ENCODE results near the gene COLEC12.
"Not testable (repeated sequence)": the region's sequence is repeated elsewhere in the genome, so short reads cannot be mapped to it uniquely, and the experiment has no call there.

The COLEC12 gene

GRCh38 chr18:415047-415446, 85.5 kb downstream of the COLEC12 start:
- no peak for DNase-seq (ENCODE audit: low read depth in 2 of 2)

GRCh38 chr18:413233-413632, 87.3 kb downstream of the COLEC12 start:
- DNase-seq (ENCODE audit: low read depth in 2 of 2): no peak

GRCh38 chr18:410047-410455, 90.5 kb downstream of the COLEC12 start:
- DNase-seq (ENCODE audit: low read depth in 2 of 2): no peak

GRCh38 chr18:408367-408766, 92.1 kb downstream of the COLEC12 start:
- DNase-seq (ENCODE audit: low read depth in 2 of 2): no peak

- no peak for DNase-seq (ENCODE audit: low read depth in 2 of 2)
Measured at GRCh38 chr18:407626-408224, 92.8 kb downstream of the COLEC12 start.

- DNase-seq (ENCODE audit: low read depth in 2 of 2): no peak
Measured at GRCh38 chr18:407191-407590, 93.3 kb downstream of the COLEC12 start.

GRCh38 chr18:406677-407076, 93.8 kb downstream of the COLEC12 start:
- no peak for DNase-seq (ENCODE audit: low read depth in 2 of 2)

GRCh38 chr18:405006-405405, 95.5 kb downstream of the COLEC12 start:
- DNase-seq (ENCODE audit: low read depth in 2 of 2): not testable (repeated sequence)

GRCh38 chr18:404061-404636, 96.4 kb downstream of the COLEC12 start:
- no peak for DNase-seq (ENCODE audit: low read depth in 2 of 2)

GRCh38 chr18:402129-402528, 98.4 kb downstream of the COLEC12 start:
- DNase-seq (ENCODE audit: low read depth in 2 of 2): no peak

GRCh38 chr18:400456-400855, 100.0 kb downstream of the COLEC12 start:
- DNase-seq (ENCODE audit: low read depth in 2 of 2): no peak

- no peak for DNase-seq (ENCODE audit: low read depth in 2 of 2)
Measured at GRCh38 chr18:399631-400135, 100.8 kb downstream of the COLEC12 start.

- DNase-seq (ENCODE audit: low read depth in 2 of 2): no peak
Measured at GRCh38 chr18:398935-399630, 101.4 kb downstream of the COLEC12 start.

GRCh38 chr18:396556-396955, 103.9 kb downstream of the COLEC12 start:
- DNase-seq (ENCODE audit: low read depth in 2 of 2): no peak

- DNase-seq (ENCODE audit: low read depth in 2 of 2): no peak
Measured at GRCh38 chr18:396251-396555, 104.3 kb downstream of the COLEC12 start.

GRCh38 chr18:395456-396250, 104.8 kb downstream of the COLEC12 start:
- DNase-seq (ENCODE audit: low read depth in 2 of 2): no peak

GRCh38 chr18:394987-395362, 105.5 kb downstream of the COLEC12 start:
- DNase-seq (ENCODE audit: low read depth in 2 of 2): no peak

GRCh38 chr18:394262-394986, 106.1 kb downstream of the COLEC12 start:
- no peak for DNase-seq (ENCODE audit: low read depth in 2 of 2)

- DNase-seq (ENCODE audit: low read depth in 2 of 2): no peak
Measured at GRCh38 chr18:393574-393957, 106.9 kb downstream of the COLEC12 start.

- DNase-seq (ENCODE audit: low read depth in 2 of 2): no peak
Measured at GRCh38 chr18:392928-393573, 107.5 kb downstream of the COLEC12 start.

- no peak for DNase-seq (ENCODE audit: low read depth in 2 of 2)
Measured at GRCh38 chr18:390741-391478, 109.6 kb downstream of the COLEC12 start.

Data from stimulated activated CD8-positive, alpha-beta memory T cell treated with anti-CD3 and anti-CD28 coated beads, Interleukin-7, amount 100 ng/mL, for 1 hour (primary cell).